Measurements from ENCODE around the gene SLC39A11.
A peak's percentile ranks its signal among the peaks of the same experiment; 100 is the strongest.
"Not testable (repeated sequence)": the region's sequence is repeated elsewhere in the genome, so short reads cannot be mapped to it uniquely, and the experiment has no call there.

The SLC39A11 gene

GRCh38 chr17:73092523-73093135, at the start of gene SLC39A11:
Gene SLC39A11, minus strand, starts transcription at chr17:73092688. Its CDS starts 3,924 bp downstream, at chr17:73088764.
- DNase-seq, result peak; percentile 93

- DNase-seq, result no peak
Observed at GRCh38 chr17:73141411-73141810, 48.9 kb upstream of the SLC39A11 start.

GRCh38 chr17:73140566-73140965, 48.1 kb upstream of the SLC39A11 start:
- no peak for DNase-seq

- DNase-seq, result no peak
Observed at GRCh38 chr17:73139296-73139695, 46.8 kb upstream of the SLC39A11 start.

GRCh38 chr17:73138541-73139138, 46.2 kb upstream of the SLC39A11 start:
- DNase-seq, result peak; percentile 72

- no peak for DNase-seq
Observed at GRCh38 chr17:73137376-73137775, 44.9 kb upstream of the SLC39A11 start.

- no peak for DNase-seq
Observed at GRCh38 chr17:73135766-73136165, 43.3 kb upstream of the SLC39A11 start.

- DNase-seq, result no peak
Observed at GRCh38 chr17:73133911-73134649, 41.6 kb upstream of the SLC39A11 start.

GRCh38 chr17:73132085-73132492, 39.6 kb upstream of the SLC39A11 start:
- DNase-seq, result no peak

GRCh38 chr17:73131439-73131838, 39.0 kb upstream of the SLC39A11 start:
- not testable (repeated sequence) for DNase-seq

GRCh38 chr17:73130977-73131376, 38.5 kb upstream of the SLC39A11 start:
- no peak for DNase-seq

GRCh38 chr17:73128496-73128895, 36.0 kb upstream of the SLC39A11 start:
- DNase-seq, result no peak

- DNase-seq, result no peak
Observed at GRCh38 chr17:73126716-73127473, 34.4 kb upstream of the SLC39A11 start.

GRCh38 chr17:73123606-73124320, 31.3 kb upstream of the SLC39A11 start:
- no peak for DNase-seq

- DNase-seq, result no peak
Observed at GRCh38 chr17:73122953-73123605, 30.6 kb upstream of the SLC39A11 start.

- DNase-seq, result no peak
Observed at GRCh38 chr17:73121506-73121905, 29.0 kb upstream of the SLC39A11 start.

GRCh38 chr17:73119631-73120030, 27.1 kb upstream of the SLC39A11 start:
- DNase-seq, result no peak

GRCh38 chr17:73118951-73119391, 26.5 kb upstream of the SLC39A11 start:
- peak; percentile 74 for DNase-seq

GRCh38 chr17:73118139-73118538, 25.7 kb upstream of the SLC39A11 start:
- no peak for DNase-seq

- DNase-seq, result no peak
Observed at GRCh38 chr17:73112246-73112645, 19.8 kb upstream of the SLC39A11 start.

- DNase-seq, result no peak
Observed at GRCh38 chr17:73111386-73111785, 18.9 kb upstream of the SLC39A11 start.

- DNase-seq, result no peak
Observed at GRCh38 chr17:73107191-73107590, 14.7 kb upstream of the SLC39A11 start.
